HG03159 (cell line): ENCODE results near the gene TGM3.

ENCODE experiments used
- ATAC-seq: cut with Tn5 transposase; IDR thresholded peaks from one replicate; pipeline ENCODE4 v1.9.1; 2021; ENCODE audit warnings: mild to moderate bottlenecking, moderate library complexity; ENCODE audit not compliant: unreplicated experiment

TGM3 gene

DNA sequence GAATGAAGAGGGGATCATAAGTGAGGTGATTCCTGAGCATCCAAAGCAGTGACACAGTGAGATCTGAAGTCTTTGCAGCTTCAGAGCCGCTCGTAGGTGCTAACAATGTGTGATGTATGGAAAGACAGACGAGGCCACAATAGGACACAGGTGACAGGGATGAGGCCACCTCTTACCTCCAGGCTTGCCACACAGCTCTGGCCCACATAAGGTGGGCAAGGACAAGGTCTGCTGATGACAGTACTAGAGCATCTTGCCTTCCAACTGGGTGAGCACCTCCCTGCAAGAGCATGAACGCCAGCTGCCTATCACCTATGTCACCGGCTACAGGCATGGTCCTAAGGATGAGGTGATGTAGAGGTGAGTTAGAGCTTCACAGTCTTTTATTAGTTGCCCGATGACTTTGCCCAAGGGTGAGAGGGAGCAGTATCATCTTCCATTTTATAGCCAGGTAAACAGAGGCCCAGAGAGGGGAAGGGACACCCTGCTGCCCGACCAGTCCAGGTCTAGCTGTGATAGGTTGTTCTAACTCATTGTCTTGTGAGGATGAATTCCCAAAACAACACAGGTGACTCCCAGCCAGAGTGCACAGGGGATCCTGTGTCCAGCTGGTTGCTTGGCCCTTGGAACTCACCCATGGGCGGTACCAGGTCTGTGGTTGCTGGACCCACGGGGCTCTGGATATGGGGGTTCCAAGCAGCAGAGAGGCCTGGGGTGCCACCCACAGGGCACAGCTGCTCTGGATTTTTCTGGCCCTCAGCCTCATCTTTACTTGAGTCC lies 78.7 kb downstream of the TGM3 start:
- no peak for ATAC-seq

DNA sequence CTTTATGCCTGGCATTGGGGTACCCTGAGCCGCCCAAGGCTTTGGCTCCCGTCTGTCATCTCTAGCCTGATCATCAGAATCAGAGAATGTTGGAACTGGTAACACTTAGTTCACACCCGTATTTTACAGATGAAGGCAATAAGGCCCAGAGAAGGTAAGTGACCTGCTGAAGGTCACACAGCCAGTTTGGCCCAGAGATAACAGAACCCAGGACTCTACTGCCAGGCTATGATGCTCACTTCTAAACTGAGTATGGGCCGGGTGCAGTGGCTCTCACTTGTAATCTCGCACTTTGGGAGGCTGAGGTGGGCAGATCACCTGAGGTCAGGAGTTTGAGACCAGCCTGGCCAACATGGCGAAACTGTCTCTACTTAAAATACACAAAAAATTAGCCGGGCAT lies 83.1 kb downstream of the TGM3 start:
- no peak for ATAC-seq

DNA sequence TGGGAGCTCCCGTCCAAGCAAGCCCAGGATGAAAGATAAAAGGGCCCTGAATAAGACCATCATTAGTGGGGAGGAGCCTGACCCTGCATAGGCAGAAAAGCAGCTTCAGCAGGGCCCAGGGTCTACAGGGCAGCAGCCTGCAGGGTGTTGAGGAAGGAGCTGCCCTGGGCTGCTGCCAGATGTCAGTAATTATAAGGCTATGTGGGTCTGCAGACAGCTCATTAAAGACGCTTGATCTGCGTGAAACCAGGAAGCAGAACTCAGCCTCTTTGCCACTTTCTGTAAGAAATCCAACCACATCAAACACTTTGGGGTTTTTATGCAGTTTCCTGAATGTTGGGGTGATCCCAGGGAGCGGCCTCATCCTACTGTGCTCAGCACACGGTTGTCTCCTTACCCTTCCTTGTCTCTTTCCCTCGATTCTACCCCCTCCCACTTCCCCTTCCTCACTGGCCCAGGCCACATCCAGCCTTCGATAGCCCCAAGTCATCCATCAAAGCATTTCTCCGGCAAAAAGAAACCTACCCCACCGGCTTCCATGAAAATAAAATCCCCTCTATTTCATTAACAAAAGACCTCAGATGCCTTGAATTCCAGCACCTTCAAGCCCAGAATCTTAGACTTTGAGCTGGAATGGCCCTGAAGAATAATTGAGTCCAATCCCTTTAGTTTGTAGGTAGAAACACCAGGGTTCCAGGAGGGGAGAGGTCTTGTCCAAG lies 83.9 kb downstream of the TGM3 start:
- no peak for ATAC-seq

DNA sequence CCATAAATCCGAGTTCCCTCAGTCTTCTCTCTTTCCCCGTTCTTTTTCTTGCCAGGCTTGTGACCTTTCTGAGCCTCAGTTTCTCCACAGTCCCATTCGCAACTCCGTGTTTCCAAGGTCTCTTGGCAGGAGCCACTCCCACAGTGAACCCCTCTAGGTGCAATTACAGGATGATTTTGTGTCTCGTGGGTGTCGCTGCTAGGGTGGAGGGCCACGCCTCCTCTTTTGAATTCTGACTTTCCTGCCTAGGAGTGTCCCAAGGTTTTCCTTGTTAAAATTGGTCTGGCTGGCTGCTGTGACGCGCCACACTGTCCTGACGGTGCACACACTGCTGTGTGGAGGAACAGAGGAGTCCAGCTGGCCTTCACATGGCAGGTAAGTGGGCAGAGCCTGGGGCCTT lies 84.8 kb downstream of the TGM3 start, which contains the start of gene TGM6:
TGM6 (plus strand) TSS at position 301 of the 400 bp plus-strand sequence; CDS start at position 369, 68 bp downstream.
- no peak for ATAC-seq

DNA sequence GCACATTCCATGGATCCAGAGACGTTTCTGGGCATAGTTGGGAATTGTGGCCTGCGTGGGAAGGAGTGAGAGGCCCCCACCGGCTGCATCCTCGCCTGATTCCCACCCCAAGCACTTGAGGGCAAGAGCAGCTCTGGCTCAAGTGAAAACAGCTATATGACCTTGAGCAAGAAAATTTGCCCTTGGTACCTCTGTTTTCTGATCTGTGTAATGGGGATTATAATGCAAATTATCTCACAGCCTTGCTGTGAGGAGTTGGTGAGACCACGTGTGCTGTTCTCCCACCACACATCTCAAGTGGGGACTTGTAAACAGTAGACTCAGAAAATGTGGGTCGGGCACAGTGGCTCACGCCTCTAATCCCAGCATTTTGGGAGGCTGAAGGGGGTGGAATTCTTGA lies 85.5 kb downstream of the TGM3 start:
- ATAC-seq: no peak

DNA sequence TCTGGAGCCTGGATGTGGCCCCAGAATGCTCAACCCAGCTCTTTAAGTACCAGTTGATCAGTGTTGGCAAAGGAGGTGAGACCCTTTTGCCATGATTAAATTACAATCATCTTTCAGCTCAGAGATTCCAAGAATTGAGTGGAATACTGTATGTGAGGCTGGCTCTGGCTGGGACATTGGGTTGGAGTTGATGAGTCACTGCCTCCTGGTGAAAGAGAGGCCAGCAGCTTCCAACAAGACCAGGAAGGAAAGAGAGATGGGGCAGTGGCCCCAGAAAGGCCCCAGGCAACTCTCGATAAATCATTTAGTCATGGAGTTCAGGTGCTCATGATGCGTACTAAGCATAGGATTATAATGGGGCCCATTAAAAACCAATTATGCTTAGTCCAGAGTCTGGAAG lies 87.0 kb downstream of the TGM3 start:
- no peak for ATAC-seq

DNA sequence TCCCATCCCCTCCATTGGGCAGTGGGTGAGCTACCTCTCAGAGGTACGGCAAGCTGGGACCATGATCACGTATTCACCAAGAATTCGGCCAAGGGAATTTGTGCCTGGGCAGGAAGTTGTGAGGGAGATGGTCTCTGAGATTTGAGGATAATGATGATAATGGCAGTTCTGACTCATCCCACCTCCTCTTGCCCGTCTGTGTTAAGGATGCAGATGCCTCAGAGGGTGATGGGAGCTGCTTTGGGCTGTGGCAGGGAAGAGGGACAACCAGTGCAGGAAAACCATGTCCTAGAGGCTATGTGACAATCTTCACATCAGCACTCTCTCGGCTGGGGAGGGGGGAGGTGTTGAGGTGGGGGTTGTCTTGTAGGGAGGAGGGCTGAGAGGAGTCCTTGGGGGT lies 89.2 kb downstream of the TGM3 start:
- ATAC-seq: no peak

DNA sequence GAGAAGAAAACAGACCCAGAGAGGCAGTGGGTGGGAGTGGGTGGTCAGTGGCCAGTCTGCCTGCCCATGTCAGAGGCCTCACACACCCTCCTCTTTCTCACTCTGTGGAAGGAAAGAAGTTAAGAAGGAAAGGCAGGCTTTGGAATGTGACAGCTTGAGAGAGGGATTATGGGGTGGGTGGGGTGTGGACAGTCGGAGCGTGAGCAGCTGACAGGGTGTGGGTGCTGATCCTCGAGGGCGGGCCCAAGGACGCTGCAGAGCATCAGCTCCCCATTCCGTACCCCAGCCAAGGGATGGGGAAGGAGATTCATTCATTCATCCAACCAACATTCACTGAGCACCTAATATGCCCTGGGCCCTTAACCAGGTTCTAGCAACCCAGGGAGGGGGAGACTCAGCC lies 89.7 kb downstream of the TGM3 start:
- ATAC-seq: no peak

DNA sequence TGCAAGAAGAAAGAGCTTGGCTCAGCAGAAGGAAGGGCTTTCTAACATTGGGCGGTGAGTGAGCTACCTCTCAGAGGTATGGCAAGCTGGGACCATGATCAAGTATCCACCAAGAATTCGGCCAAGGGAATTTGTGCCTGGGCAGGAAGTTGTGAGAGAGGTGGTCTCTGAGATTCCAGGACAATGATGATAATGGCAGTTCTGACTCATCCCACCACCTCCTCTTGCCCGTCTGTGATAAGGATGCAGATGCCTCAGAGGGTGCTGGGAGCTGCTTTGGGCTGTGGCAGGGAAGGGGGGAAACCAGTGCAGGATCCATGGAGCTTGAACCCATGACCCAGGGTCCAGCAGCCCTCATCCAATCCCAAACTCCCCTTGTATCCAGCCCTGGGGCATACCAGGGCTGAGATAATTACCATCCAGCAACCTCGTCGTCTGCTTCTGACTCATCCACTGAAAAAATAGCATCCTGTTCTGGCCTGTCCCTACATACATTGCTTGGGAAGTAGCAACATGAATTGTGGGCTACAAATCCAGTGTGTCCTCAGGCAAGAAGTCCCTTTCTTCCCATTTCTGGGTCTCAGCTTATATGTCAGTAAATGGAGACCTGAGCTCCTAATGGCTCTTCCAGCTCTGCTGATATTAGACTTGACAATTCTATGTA lies 90.8 kb downstream of the TGM3 start:
- no peak for ATAC-seq

DNA sequence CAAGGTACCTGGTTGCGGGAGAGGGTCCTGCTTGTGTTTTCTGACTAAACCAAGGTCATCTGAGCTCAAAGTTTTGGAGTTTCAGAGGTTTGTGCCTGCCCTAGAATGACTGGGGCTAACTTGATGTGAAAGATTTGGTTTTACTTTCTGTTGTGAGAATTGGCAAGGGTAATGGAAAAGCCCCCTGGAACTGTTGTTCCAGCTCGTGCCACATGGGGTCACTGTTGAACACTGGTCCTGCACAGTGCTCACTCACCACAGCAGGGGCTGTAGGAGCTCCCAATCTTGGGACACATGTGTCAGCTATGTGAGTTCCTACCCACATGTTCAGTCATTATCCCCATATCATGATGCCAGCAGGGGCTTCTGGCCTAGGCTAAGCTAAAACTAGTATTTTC lies 91.4 kb downstream of the TGM3 start:
- no peak for ATAC-seq

DNA sequence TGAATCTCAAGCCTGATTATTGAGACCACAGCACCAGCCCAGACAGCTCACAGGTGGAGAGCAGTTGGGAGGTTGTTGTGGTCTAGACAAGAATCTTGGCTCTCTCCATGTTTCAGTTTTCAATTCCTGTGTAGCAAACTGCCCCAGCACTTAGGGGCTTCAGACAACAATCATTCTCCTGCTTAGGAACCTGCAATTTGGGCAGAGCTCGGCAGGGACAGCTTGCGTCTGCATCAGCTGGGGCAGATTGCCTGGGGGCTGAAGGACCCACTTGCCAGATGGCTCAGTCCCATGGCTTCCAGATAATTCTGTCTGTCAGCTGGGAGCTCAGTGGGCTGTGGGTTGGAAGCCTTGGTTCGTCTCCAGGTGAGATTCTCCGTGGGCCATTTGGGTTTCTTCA lies 91.8 kb downstream of the TGM3 start:
- no peak for ATAC-seq
